Activated T-helper 2 cell treated with anti-CD3 and anti-CD28 coated beads, Interferon-gamma antibody, Interleukin-2, Interleukin-4, amounts not matched to agents 10 μg/mL and 5 μg/mL and 100 μg/mL, durations not matched to agents 14 hours and 24 hours and 36 hours (primary cell): ENCODE results near the gene POLDIP3. TPM values are rescaled to one million over a fixed set of nuclear protein-coding genes. Genes with fewer than 3 reads are reported as not detected.
"Not testable (repeated sequence)": the region's sequence is repeated elsewhere in the genome, so short reads cannot be mapped to it uniquely, and the experiment has no call there.

Experiments used
- DNase-seq: peaks from one replicate; pipeline ENCODE4 v3.0.0; 2021; ENCODE audit warnings: low spot score
- H3K27ac Mint-ChIP-seq: one replicate; pipeline ENCODE4 v1.8.0; 2021; ENCODE audit warnings: mixed read lengths
- H3K27me3 Mint-ChIP-seq: one replicate; pipeline ENCODE4 v1.8.0; 2021; ENCODE audit warnings: low read depth, mixed read lengths
- H3K36me3 Mint-ChIP-seq: one replicate; pipeline ENCODE4 v1.8.0; 2021; ENCODE audit warnings: low read depth, mixed read lengths
- H3K4me1 Mint-ChIP-seq: one replicate; pipeline ENCODE4 v1.8.0; 2021; ENCODE audit warnings: low read depth, mixed read lengths
- H3K4me3 Mint-ChIP-seq: one replicate; pipeline ENCODE4 v1.8.0; 2021; ENCODE audit warnings: low read depth, mild to moderate bottlenecking, moderate library complexity, mixed read lengths
- H3K9me3 Mint-ChIP-seq: one replicate; pipeline ENCODE4 v1.8.0; 2021; ENCODE audit warnings: mixed read lengths
- intact Hi-C: fragments of 100-400 bp; cut with micrococcal nuclease; formaldehyde crosslinking; loops from one replicate; pipeline ENCODE4 v1.15.1; 2023
- total RNA-seq: library from RNA; stranded (reverse); gene quantifications from 2 replicates; pipeline ENCODE4 v1.2.3, GENCODE V29; 2022

POLDIP3 gene
- total RNA-seq, 1 donor from 2014 or later = 74.7 TPM

- Mint-ChIP-seq H3K27ac (no peak overlapping the region), H3K27me3 (no peaks in the 10 kb centered on the region), H3K36me3 (no peaks in the 10 kb centered on the region), H3K4me3 (no peak overlapping the region), H3K4me1 (peaks cover 12% of the 10 kb centered on the region), H3K9me3 (no peaks in the 10 kb centered on the region)
- intact Hi-C loops = no loop called here
- no peak for DNase-seq
These were observed 65.9 kb downstream of the POLDIP3 start for GRCh38 chr22:42548597-42549330.

GRCh38 chr22:42548126-42548525, 66.6 kb downstream of the POLDIP3 start:
- intact Hi-C loops, DNase-seq, H3K27me3 Mint-ChIP-seq, H3K4me3 Mint-ChIP-seq, H3K27ac Mint-ChIP-seq, H3K36me3 Mint-ChIP-seq, H3K9me3 Mint-ChIP-seq: not testable (repeated sequence)
- H3K4me1 Mint-ChIP-seq = peaks cover 11% of the 10 kb centered on the region

GRCh38 chr22:42547562-42547961, 67.1 kb downstream of the POLDIP3 start:
- intact Hi-C loops = no loop called here
- Mint-ChIP-seq H3K36me3 (no peaks in the 10 kb centered on the region), H3K4me3 (no peak overlapping the region), H3K27ac (no peak overlapping the region), H3K9me3 (no peaks in the 10 kb centered on the region), H3K27me3 (no peaks in the 10 kb centered on the region), H3K4me1 (peaks cover 9% of the 10 kb centered on the region)
- DNase-seq = no peak

- Mint-ChIP-seq H3K9me3 (no peaks in the 10 kb centered on the region), H3K27ac (no peak overlapping the region), H3K27me3 (peaks cover 3% of the 10 kb centered on the region), H3K4me3 (no peak overlapping the region), H3K4me1 (no peaks in the 10 kb centered on the region), H3K36me3 (no peaks in the 10 kb centered on the region)
- intact Hi-C loops = no loop called here
- DNase-seq = no peak
These were observed 70.0 kb downstream of the POLDIP3 start for GRCh38 chr22:42544686-42545085.

- H3K4me3 Mint-ChIP-seq, H3K27me3 Mint-ChIP-seq, DNase-seq, H3K27ac Mint-ChIP-seq, H3K36me3 Mint-ChIP-seq, intact Hi-C loops, H3K9me3 Mint-ChIP-seq: not testable (repeated sequence)
- H3K4me1 Mint-ChIP-seq = peaks cover 10% of the 10 kb centered on the region
These were observed 75.4 kb downstream of the POLDIP3 start for GRCh38 chr22:42539236-42539771.

- intact Hi-C loops, H3K9me3 Mint-ChIP-seq, H3K36me3 Mint-ChIP-seq, H3K27ac Mint-ChIP-seq, H3K27me3 Mint-ChIP-seq, H3K4me3 Mint-ChIP-seq, DNase-seq: not testable (repeated sequence)
- H3K4me1 Mint-ChIP-seq = peaks cover 22% of the 10 kb centered on the region
These were observed 77.4 kb downstream of the POLDIP3 start for GRCh38 chr22:42537199-42537831.

- H3K36me3 Mint-ChIP-seq, intact Hi-C loops, H3K27me3 Mint-ChIP-seq, H3K27ac Mint-ChIP-seq, H3K9me3 Mint-ChIP-seq, H3K4me3 Mint-ChIP-seq, DNase-seq: not testable (repeated sequence)
- H3K4me1 Mint-ChIP-seq = peaks cover 28% of the 10 kb centered on the region
These were observed 78.0 kb downstream of the POLDIP3 start for GRCh38 chr22:42536634-42537033.

GRCh38 chr22:42536166-42536565, 78.5 kb downstream of the POLDIP3 start:
- intact Hi-C loops = no loop called here
- H3K9me3 Mint-ChIP-seq = no peaks in the 10 kb centered on the region
- H3K27ac Mint-ChIP-seq = no peak overlapping the region
- no peak overlapping the region for H3K4me3 Mint-ChIP-seq
- H3K27me3 Mint-ChIP-seq = peaks cover 1% of the 10 kb centered on the region
- no peaks in the 10 kb centered on the region for H3K36me3 Mint-ChIP-seq
- peaks cover 28% of the 10 kb centered on the region for H3K4me1 Mint-ChIP-seq
- DNase-seq = no peak

- H3K27me3 Mint-ChIP-seq, H3K36me3 Mint-ChIP-seq, H3K4me3 Mint-ChIP-seq, H3K9me3 Mint-ChIP-seq, H3K27ac Mint-ChIP-seq, intact Hi-C loops, DNase-seq: not testable (repeated sequence)
- peaks cover 28% of the 10 kb centered on the region for H3K4me1 Mint-ChIP-seq
These were observed 79.5 kb downstream of the POLDIP3 start for GRCh38 chr22:42535082-42535731.

Other genes with a start within 250 kb of the POLDIP3 start
- gene NFAM1, start 182.5 kb downstream of the POLDIP3 start, total RNA-seq = 0.21 and 0.23 TPM in 2 replicates
- gene RRP7A, start 95.1 kb downstream of the POLDIP3 start, total RNA-seq = 108 and 110 TPM in 2 replicates
- 1.8 and 2.2 TPM in 2 replicates for gene SERHL2, start 60.9 kb downstream of the POLDIP3 start, total RNA-seq
- 0.71 and 1.2 TPM in 2 replicates for gene ATP5MGL, start 25.7 kb upstream of the POLDIP3 start, total RNA-seq
- gene CYB5R3, start 34.5 kb upstream of the POLDIP3 start, total RNA-seq = 87.3 and 88.6 TPM in 2 replicates
- not detected in 2 replicates for gene A4GALT, start 106.0 kb upstream of the POLDIP3 start, total RNA-seq
- 45.2 and 47.6 TPM in 2 replicates for gene ARFGAP3, start 242.4 kb upstream of the POLDIP3 start, total RNA-seq